ENCODE data around the gene LYRM1.
"Not testable (repeated sequence)": the region's sequence is repeated elsewhere in the genome, so short reads cannot be mapped to it uniquely, and the experiment has no call there.

The LYRM1 gene

GRCh38 chr16:20854963-20855362 is 45.6 kb upstream of the LYRM1 start:
- DNase-seq (ENCODE audit: low read depth, low spot score): no peak
- H3K4me3 ChIP-seq (ENCODE audit: low read depth, low read length): no peak overlapping the region
- POLR2A ChIA-PET: no interaction called here
- CTCF ChIA-PET: interaction anchor here (1.3 to 1.8 kb wide), 2 partner anchors 10 to 20 kb away, joined by 4 read pairs; no protein-coding TSS in a partner anchor
- TF ChIP-seq CTCF (IDR thresholded peaks at IDR 0.05; ENCODE audit: insufficient read depth, low read length, missing control alignments): no peak

DNA sequence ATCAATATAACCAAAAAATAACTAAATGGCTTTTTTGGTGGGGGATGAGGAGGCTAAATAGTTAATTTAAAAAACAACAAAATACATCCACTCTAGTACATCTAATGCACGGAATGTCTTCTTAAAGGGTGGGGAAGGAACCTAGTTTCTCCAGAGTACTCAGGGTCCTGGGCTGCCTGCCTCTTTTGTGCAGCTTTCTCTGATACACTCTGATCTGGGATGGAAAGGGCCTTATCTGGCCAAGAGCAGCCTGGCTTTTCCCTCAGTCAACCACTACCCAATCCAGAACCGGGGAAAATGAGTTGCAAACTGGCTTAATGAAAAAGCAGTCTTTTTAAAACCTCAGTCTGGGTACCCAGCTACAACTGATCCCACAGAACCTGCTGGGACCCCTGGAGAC is 43.3 kb upstream of the LYRM1 start:
- no peak for TF ChIP-seq CTCF (IDR thresholded peaks at IDR 0.05; ENCODE audit: insufficient read depth, low read length, missing control alignments)
- ChIA-PET CTCF (interaction anchor here (1.1 to 1.7 kb wide), 2 partner anchors 9 to 227 kb away, joined by 3 to 4 read pairs; no protein-coding TSS in a partner anchor), POLR2A (no interaction called here)
- no peak for DNase-seq (ENCODE audit: low read depth, low spot score)
- H3K4me3 ChIP-seq (ENCODE audit: low read depth, low read length): no peak overlapping the region

GRCh38 chr16:20859229-20859628 is 41.3 kb upstream of the LYRM1 start:
- H3K4me3 ChIP-seq (ENCODE audit: low read depth, low read length): no peak overlapping the region
- POLR2A ChIA-PET: no interaction called here
- DNase-seq (ENCODE audit: low read depth, low spot score): no peak
- no peak for TF ChIP-seq CTCF (IDR thresholded peaks at IDR 0.05; ENCODE audit: insufficient read depth, low read length, missing control alignments)
- CTCF ChIA-PET: no interaction called here

DNA sequence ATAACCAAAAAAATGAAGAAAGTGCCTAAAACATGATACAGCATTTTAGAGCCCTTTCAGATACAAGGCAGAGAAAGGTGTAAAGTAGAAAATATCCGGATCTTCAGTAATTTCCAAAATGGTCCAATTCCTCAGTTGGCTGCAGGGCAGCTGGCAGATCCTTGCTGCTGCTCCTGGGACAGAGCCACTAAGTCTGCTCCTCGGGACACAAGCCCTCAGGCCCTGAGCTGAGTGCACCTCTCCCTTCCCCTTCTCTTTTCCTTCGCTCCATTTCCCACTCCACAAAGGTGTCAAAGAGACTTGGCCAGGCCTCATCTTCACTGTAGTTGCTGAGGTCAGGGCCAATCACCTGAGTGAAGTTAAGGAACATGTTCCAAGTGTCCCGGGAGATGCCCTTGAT is 40.9 kb upstream of the LYRM1 start:
- POLR2A ChIA-PET: no interaction called here
- no peak for DNase-seq (ENCODE audit: low read depth, low spot score)
- CTCF ChIA-PET: no interaction called here
- no peak overlapping the region for H3K4me3 ChIP-seq (ENCODE audit: low read depth, low read length)
- TF ChIP-seq CTCF (IDR thresholded peaks at IDR 0.05; ENCODE audit: insufficient read depth, low read length, missing control alignments): no peak

DNA sequence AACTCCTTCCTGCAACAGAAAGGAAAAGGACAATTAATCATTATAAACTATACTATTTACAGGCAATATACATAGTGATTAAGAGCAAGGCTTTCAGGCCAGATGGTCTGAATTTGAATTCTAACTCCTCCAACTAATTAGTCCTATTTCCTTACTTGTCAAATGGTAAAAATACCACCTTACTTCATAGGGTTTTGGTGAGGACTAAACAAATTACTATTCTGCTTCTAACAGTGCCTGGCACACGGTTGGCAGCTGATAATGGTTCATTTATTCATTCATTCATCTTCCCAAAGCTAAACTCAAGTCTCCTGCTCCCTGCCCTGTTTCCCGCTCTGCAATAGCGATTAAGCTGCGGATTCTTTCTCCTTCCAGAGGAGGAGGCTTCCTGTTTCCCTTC is 40.2 kb upstream of the LYRM1 start:
- no peak overlapping the region for H3K4me3 ChIP-seq (ENCODE audit: low read depth, low read length)
- ChIA-PET CTCF (no interaction called here), POLR2A (no interaction called here)
- TF ChIP-seq CTCF (IDR thresholded peaks at IDR 0.05; ENCODE audit: insufficient read depth, low read length, missing control alignments): no peak
- DNase-seq (ENCODE audit: low read depth, low spot score): no peak

GRCh38 chr16:20860995-20861394 is 39.6 kb upstream of the LYRM1 start:
- DNase-seq (ENCODE audit: low read depth, low spot score); CTCF ChIA-PET; H3K4me3 ChIP-seq (ENCODE audit: low read depth, low read length); POLR2A ChIA-PET: not testable (repeated sequence)

GRCh38 chr16:20862162-20862960 is 38.2 kb upstream of the LYRM1 start:
- CTCF ChIA-PET: interaction anchor here (8.5 kb wide), 1 partner anchor 11 kb away, joined by 75 read pairs; no protein-coding TSS in a partner anchor
- no peak overlapping the region for H3K4me3 ChIP-seq (ENCODE audit: low read depth, low read length)
- POLR2A ChIA-PET: no interaction called here
- no peak for TF ChIP-seq CTCF (IDR thresholded peaks at IDR 0.05; ENCODE audit: insufficient read depth, low read length, missing control alignments)
- no peak for DNase-seq (ENCODE audit: low read depth, low spot score)

DNA sequence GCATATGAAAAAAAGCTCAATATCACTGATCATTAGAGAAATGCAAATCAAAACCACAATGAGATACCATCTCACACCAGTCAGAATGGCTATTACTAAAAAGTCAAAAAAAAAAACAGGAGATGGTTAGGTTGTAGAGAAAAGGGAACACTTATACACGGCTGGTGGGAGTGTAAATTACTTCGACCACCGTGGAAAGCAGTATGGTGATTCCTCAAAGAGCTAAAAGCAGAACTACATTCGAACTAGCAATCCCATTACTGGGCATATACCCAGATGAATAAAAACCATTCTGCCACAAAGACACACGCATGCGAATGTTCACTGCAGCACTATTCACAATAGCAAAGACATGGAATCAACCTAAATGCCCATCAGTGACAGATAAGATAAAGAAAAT is 36.2 kb upstream of the LYRM1 start:
- DNase-seq (ENCODE audit: low read depth, low spot score); H3K4me3 ChIP-seq (ENCODE audit: low read depth, low read length): not testable (repeated sequence)
- ChIA-PET CTCF (interaction anchor here (1.1 to 8.5 kb wide), 5 partner anchors 9 to 56 kb away, joined by 4 to 75 read pairs (median 4); no protein-coding TSS in a partner anchor), POLR2A (interaction anchor here (0.5 kb wide), 1 partner anchor 40 kb away, joined by 3 read pairs; no protein-coding TSS in a partner anchor)
